CD4-positive, alpha-beta T cell (primary cell): ENCODE measurements around the gene BLM. TPM values are rescaled to one million over a fixed set of nuclear protein-coding genes. Genes with fewer than 3 reads are reported as not detected.

ENCODE experiments used
- ATAC-seq: fragments of 200-7000 bp; cut with Tn5 transposase; one replicate; pipeline ENCODE4 v1.10.0; 2022; ENCODE audit warnings: mild to moderate bottlenecking; ENCODE audit not compliant: poor library complexity
- CTCF ChIA-PET: fragments of 350-600 bp; sonication (Branson Sonifier 250); formaldehyde crosslinking; loops from one replicate; lab custom pipeline; 2021; ENCODE audit warnings: antibody characterized with exemption, inconsistent platforms; lab: Charles Lee
- POLR2A ChIA-PET: fragments of 350-600 bp; sonication (Branson Sonifier 250); formaldehyde crosslinking; loops from one replicate; lab custom pipeline; 2021; ENCODE audit warnings: antibody characterized with exemption, inconsistent platforms; lab: Charles Lee
- DNase-seq, 14 experiments: peaks; one replicate each; pipeline ENCODE4 v3.0.0-alpha.2; 2013 to 2020; ENCODE audit warnings: mixed read lengths in 2 of 14
- H3K27ac ChIP-seq, 2 donors: one replicate each; pipeline versions ENCODE4 v1.5.1 to v1.7.0; 2013; ENCODE audit warnings: low read length in 2 of 2, low read depth in 1 of 2, mild to moderate bottlenecking in 1 of 2
- H3K27me3 ChIP-seq, 2 experiments: 1 replicate in 1 of 2; 2 replicates in 1 of 2; pipeline versions ENCODE4 v1.6.1 to v1.7.0; 2013; ENCODE audit warnings: low read length in 2 of 2, control low read depth in 1 of 2, mild to moderate bottlenecking in 1 of 2, moderate library complexity in 1 of 2; ENCODE audit not compliant: insufficient read depth in 2 of 2, control insufficient read depth in 1 of 2
- H3K36me3 ChIP-seq: one replicate; pipeline ENCODE4 v1.6.1; 2013; ENCODE audit warnings: low read length, control low read depth; ENCODE audit not compliant: insufficient read depth
- H3K4me1 ChIP-seq: one replicate; pipeline ENCODE4 v1.6.1; 2013; ENCODE audit warnings: low read length, control low read depth; ENCODE audit not compliant: insufficient read depth
- H3K4me3 ChIP-seq: one replicate; pipeline ENCODE4 v1.5.1; 2013; ENCODE audit warnings: mild to moderate bottlenecking, low read length, moderate library complexity
- H3K9me3 ChIP-seq, 2 experiments: 1 replicate in 1 of 2; 2 replicates in 1 of 2; pipeline versions ENCODE4 v1.6.1 to v1.7.0; 2013; ENCODE audit warnings: low read length in 2 of 2, mild to moderate bottlenecking in 2 of 2, control low read depth in 1 of 2, moderate library complexity in 1 of 2; ENCODE audit not compliant: control insufficient read depth in 1 of 2, insufficient read depth in 1 of 2
- H3K27ac Mint-ChIP-seq: one replicate; pipeline ENCODE4 v1.8.0; 2020; ENCODE audit warnings: mixed read lengths
- H3K27me3 Mint-ChIP-seq: one replicate; pipeline ENCODE4 v1.8.0; 2021; ENCODE audit warnings: mixed read lengths
- H3K36me3 Mint-ChIP-seq: one replicate; pipeline ENCODE4 v1.8.0; 2021; ENCODE audit warnings: low read depth, mixed read lengths
- H3K4me1 Mint-ChIP-seq: one replicate; pipeline ENCODE4 v1.8.0; 2021; ENCODE audit warnings: low read depth, mixed read lengths
- H3K4me3 Mint-ChIP-seq: one replicate; pipeline ENCODE4 v1.8.0; 2020; ENCODE audit warnings: mild to moderate bottlenecking, mixed read lengths
- H3K9me3 Mint-ChIP-seq: one replicate; pipeline ENCODE4 v1.8.0; 2020; ENCODE audit warnings: mixed read lengths
- intact Hi-C, 2 experiments: fragments of 100-400 bp; cut with DNase I in 1 of 2; cut with micrococcal nuclease in 1 of 2; formaldehyde crosslinking; loops; one replicate each; pipeline versions ENCODE4 v1.15.1 to v1.9.0; 2023 to 2025; cut with DNase I, micrococcal nuclease
- total RNA-seq, 174 experiments: library from RNA in 2 of 174; stranded (reverse) in 2 of 174; gene quantifications; one replicate each; pipeline ENCODE4 v1.2.3 and lab custom pipeline; 2021 to 2026
- TF ChIP-seq, protein P1 (sequence below): fragments of 200-600 bp; IDR thresholded peaks from one replicate; pipeline ENCODE4 v1.8.0; 2022; ENCODE audit warnings: antibody characterized with exemption, mild to moderate bottlenecking

Gene BLM
- total RNA-seq, 2 experiments from 2014 or later: 1.6 to 1.8 TPM

DNA sequence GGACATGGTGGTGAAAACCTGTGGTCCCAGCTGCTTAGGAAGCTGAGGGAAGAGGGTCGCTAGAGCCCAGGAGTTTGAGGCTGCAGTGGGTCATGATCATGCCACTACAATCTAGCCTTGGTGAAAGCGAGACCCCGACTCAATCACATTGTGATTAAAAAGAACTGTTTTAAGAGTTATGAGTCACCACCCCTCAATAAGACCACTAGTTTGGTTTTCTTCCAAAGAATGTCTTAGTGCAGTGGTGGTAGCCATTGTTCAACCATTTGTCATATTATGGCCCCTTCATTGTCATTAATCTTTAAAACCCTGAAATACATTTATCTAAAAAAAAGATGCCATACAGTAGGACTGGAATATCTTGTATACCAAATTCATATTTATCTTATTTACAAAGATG lies 48.8 kb downstream of the BLM start:
- no peak overlapping the region for H3K4me3 ChIP-seq
- no peaks in the 10 kb centered on the region for H3K27me3 ChIP-seq
- H3K9me3 ChIP-seq: no peaks in the 10 kb centered on the region
- intact Hi-C loops: no loop called here
- Mint-ChIP-seq H3K36me3 (peaks cover 35% of the 10 kb centered on the region), H3K9me3 (no peaks in the 10 kb centered on the region), H3K4me3 (no peak overlapping the region), H3K27me3 (no peaks in the 10 kb centered on the region), H3K27ac (no peak overlapping the region), H3K4me1 (no peaks in the 10 kb centered on the region)
- H3K36me3 ChIP-seq: peaks cover 5% of the 10 kb centered on the region
- H3K4me1 ChIP-seq: no peaks in the 10 kb centered on the region
- POLR2A ChIA-PET: no interaction called here
- ATAC-seq (no peak), DNase-seq (no peak)
- CTCF ChIA-PET: interaction anchor here (1.6 kb wide), 1 partner anchor 166 kb away, joined by 3 read pairs; no protein-coding TSS in a partner anchor
- TF ChIP-seq, protein P1, sequence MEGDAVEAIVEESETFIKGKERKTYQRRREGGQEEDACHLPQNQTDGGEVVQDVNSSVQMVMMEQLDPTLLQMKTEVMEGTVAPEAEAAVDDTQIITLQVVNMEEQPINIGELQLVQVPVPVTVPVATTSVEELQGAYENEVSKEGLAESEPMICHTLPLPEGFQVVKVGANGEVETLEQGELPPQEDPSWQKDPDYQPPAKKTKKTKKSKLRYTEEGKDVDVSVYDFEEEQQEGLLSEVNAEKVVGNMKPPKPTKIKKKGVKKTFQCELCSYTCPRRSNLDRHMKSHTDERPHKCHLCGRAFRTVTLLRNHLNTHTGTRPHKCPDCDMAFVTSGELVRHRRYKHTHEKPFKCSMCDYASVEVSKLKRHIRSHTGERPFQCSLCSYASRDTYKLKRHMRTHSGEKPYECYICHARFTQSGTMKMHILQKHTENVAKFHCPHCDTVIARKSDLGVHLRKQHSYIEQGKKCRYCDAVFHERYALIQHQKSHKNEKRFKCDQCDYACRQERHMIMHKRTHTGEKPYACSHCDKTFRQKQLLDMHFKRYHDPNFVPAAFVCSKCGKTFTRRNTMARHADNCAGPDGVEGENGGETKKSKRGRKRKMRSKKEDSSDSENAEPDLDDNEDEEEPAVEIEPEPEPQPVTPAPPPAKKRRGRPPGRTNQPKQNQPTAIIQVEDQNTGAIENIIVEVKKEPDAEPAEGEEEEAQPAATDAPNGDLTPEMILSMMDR: no peak
- H3K27ac ChIP-seq: no peak overlapping the region

DNA sequence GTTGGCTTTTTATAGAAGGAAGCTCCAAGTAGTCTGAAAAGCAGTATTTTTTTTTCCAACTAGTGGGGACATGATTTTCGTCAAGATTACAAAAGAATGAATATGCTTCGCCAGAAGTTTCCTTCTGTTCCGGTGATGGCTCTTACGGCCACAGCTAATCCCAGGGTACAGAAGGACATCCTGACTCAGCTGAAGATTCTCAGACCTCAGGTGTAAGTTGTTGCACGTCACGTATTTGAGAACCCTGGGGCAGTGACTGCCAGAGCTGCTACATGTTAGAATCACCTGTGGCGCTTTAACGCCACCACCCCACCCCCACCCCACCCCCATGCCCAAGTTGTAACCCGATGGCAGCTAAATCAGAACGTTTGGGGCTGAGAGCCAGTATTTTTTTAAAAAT lies 52.2 kb downstream of the BLM start:
- ChIA-PET CTCF (no interaction called here), POLR2A (no interaction called here)
- H3K4me1 ChIP-seq: no peaks in the 10 kb centered on the region
- no peak overlapping the region for H3K27ac Mint-ChIP-seq
- H3K36me3 ChIP-seq: peaks cover 4% of the 10 kb centered on the region
- no peaks in the 10 kb centered on the region for H3K4me1 Mint-ChIP-seq
- ATAC-seq (no peak), DNase-seq (no peak)
- no peaks in the 10 kb centered on the region for H3K27me3 ChIP-seq
- TF ChIP-seq, protein P1: no peak
- H3K9me3 ChIP-seq: no peaks in the 10 kb centered on the region
- H3K27me3 Mint-ChIP-seq: no peaks in the 10 kb centered on the region
- no peak overlapping the region for H3K4me3 Mint-ChIP-seq
- no peak overlapping the region for H3K4me3 ChIP-seq
- H3K9me3 Mint-ChIP-seq: no peaks in the 10 kb centered on the region
- no peak overlapping the region for H3K27ac ChIP-seq
- H3K36me3 Mint-ChIP-seq: peaks cover 25% of the 10 kb centered on the region
- intact Hi-C loops: no loop called here

DNA sequence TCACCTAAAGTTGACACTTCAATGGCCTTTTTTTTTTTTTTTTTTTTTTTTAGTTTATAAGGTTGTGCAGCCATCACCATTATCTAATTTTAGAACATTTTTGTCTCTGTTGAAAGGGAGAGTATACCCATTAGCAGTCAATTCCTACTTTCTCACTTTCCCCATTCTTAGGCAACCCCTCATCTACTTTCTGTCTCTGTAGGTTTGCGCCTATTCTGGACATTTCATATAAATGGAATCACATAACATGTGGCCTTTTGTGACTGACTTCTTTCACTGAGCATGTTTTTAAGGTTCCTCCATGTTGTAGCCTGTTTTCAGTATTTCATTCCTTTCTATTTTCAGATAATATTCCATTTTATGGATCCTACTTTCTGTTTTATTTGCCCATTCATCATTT lies 56.3 kb downstream of the BLM start:
- DNase-seq (no peak), ATAC-seq (no peak)
- peaks cover 12% of the 10 kb centered on the region for H3K36me3 Mint-ChIP-seq
- H3K27ac ChIP-seq: no peak overlapping the region
- no peaks in the 10 kb centered on the region for H3K4me1 Mint-ChIP-seq
- H3K4me1 ChIP-seq: no peaks in the 10 kb centered on the region
- no peaks in the 10 kb centered on the region for H3K27me3 Mint-ChIP-seq
- TF ChIP-seq, protein P1: no peak
- no peaks in the 10 kb centered on the region for H3K9me3 ChIP-seq
- no peaks in the 10 kb centered on the region for H3K9me3 Mint-ChIP-seq
- no peak overlapping the region for H3K4me3 ChIP-seq
- CTCF ChIA-PET: no interaction called here
- intact Hi-C loops: no loop called here
- POLR2A ChIA-PET: interaction anchor here (0.6 kb wide), 1 partner anchor 472 kb away, joined by 3 read pairs; no protein-coding TSS in a partner anchor
- H3K27ac Mint-ChIP-seq: no peak overlapping the region
- no peaks in the 10 kb centered on the region for H3K27me3 ChIP-seq
- H3K4me3 Mint-ChIP-seq: no peak overlapping the region
- no peaks in the 10 kb centered on the region for H3K36me3 ChIP-seq
